D341Med (cell line): ENCODE data around the gene CNTN3.

ENCODE experiments used
- DNase-seq: peaks from one replicate; pipeline ENCODE4 v3.0.0; 2012; ENCODE audit warnings: low spot score

The CNTN3 gene

DNA sequence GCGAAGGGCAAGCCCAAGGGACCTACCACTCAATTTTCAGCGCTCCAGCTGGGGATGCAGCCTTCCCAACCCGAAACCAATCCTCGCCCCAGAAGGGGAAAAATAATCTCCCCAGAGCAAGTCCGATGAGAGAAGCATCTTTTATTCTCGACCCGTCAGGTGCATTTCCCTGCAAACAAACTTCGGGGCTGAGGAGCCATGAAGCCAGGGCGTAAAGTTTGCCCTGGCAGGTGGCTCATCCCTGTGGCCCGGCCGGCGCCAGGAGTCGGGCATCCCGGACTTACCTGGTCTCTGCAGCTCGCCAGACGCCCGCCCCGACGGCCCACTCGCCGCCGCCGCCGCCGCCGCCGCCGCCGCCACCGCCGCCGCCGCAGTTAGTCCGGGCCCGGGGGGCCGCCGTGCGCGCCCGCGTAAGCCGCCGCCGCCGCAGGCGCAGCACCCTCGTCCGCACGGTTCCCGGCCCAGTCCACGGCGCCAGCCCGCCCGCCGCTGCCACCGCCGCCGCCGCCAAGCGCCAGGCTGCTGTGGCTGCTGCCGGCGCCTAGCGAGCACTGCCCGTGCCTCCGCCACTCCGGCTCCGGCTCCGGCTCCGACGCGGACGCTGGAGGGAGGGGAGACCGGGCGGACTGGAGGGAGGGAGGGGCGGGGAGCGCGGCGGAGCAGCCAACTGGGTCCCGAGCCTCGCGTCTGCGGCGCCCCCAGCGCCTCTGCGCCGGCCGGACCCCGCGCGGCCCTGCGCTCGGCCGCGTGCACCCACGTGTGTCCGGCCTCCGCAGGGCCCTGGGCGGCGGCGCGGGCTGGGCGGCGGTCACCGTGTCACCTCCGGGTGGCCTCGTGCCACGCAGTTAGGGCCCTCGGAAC lies at the start of gene CNTN3:
Gene CNTN3, minus strand, starts transcription at position 553 of the 861 bp plus-strand sequence. CDS start 93,547 bp downstream, outside the sequence.
- DNase-seq: peak; percentile 81

DNA sequence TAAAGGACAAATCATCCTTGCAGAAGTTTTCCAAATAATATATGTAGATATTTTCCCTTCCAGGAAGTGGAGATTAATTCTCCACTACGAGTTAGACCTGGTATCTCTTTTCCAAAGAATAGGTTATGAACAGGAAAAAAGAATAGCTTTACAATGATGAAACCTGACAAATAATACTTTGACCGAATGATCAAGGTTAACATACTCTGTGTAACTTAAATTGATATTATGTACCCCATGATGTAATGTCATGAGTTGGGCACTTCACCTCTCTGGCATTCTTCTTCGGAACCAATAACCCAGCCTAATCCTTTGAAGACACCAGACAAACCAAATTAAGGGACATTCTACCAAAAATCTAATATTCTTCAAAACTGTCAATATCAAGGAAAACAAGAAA lies 48.7 kb upstream of the CNTN3 start:
- no peak for DNase-seq

DNA sequence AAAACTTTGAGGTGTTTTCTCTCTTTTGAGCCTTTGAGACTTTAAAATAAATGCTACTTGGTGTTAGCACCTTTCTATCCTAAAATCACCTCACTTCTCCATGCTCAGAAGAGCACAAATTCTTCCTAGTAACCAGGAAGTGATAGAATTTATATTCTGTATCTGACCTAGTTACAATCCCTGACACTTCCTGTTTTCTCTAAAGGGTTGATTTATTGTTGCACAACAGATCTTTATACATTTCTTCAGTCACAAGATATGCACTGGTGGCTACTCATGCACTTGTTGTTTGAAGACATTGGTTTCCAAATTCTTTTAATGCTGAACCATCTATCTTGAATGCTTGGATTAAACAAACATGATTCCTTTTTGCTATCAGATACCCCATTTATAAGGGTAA lies 47.2 kb upstream of the CNTN3 start:
- DNase-seq: no peak

DNA sequence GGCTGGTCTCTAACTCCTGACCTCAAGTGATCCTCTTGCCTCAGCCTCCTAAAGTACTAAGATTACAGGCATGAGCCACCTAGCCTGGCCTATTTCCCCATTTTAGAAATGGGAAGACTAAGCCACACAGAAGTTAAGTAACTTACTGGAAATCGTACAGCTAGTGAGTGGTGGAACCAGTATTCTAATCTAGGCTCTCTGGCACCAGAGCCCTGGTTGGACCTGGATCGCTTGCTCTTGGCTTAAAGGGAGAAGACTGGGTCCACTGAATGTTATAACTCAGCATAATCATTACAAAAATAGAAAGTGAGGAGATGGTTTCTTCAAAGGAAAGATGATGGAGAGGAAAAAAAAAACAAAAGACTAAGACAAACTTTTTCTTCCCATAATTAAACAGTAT lies 37.4 kb upstream of the CNTN3 start:
- no peak for DNase-seq

DNA sequence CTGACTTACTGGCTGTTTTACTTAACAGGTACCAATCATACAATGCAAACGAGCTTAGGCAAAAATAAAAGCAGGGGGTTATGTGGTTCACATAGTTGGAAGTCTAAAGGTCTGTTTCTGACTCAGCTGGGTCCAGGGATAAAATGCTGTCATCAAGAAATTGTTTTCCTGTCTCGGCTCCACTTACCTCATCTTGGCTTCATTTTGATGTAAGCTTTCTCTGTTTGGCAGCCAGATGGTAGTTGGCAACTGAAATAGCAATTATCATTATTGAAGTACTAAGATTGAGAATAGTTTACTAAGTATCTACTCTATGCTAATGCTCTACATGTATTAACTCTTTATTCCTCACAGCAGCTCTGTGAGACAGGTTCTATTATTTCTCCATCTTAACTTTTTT lies 36.8 kb upstream of the CNTN3 start:
- DNase-seq: peak; percentile 50

DNA sequence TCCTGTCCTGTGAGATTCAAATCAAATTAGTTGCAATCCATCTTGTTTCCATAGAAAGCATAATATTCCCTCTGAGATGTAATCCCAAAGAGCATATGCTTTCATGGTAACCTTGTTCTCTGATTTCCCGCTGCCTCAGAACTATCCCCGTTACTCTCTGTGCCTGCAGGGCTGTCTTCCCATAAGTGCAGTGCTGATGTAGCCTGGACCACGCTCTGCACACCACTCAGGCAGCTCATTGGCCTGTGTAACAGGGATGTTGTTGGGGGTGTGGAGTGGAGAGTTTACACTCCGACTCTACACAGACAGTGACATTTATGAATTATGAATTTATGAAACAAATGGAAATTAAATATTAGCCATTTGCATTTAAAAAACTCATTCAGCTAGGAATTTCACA lies 33.6 kb upstream of the CNTN3 start:
- no peak for DNase-seq

DNA sequence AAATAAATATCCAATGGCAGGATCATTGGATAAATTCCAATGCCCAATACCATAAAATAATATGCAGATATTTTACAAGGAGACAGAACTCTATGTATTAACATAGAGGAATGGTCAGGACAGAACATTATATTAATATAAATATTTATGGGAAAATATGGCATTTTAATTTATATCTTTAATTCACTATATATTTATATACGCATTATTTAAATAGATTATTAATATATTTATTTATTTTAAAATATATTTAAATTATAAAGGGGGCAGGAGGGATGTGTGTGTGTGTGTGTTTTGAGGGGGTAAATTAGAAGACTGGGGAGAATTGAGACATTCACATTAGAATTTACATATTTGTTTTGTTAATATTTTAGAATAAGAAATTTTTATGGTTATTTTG lies 31.6 kb upstream of the CNTN3 start:
- DNase-seq: no peak

DNA sequence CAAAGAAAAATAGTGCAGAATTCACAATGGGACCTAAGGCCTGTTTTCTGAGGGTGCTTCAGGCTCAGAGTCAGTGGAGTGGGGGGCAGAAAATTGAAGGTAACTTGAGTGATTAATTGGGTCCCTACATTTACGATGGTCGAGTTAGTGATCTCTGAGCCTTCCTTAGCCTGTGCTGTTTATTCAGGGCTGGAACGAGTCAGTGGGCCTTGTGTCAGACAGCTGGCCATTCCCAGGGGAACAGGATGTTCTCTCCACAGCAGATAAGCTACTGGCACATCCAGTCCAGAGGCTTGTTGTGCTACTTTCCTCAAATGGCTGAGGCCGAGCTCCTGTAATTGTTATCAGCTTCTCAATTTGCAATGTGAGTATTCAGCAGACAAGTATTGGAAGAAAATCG lies 29.2 kb upstream of the CNTN3 start:
- DNase-seq: peak; percentile 81

DNA sequence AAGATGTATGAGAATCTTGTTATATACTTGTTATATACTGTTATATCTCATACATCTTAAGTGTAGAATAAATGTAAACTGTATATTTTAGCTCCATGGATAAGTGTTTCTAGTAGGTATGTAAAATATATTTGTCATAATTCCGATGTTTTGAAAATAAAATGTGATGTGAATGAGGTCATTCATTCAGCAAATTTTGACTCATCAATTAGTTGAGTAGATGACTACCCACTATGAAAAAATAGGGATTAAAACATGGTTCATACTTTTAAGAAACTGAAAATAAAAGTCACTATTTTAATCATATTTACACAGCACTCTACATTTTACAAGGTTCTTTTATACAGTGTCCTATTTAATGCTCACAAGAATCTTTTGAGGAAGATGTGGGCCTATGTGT lies 28.4 kb upstream of the CNTN3 start:
- no peak for DNase-seq

DNA sequence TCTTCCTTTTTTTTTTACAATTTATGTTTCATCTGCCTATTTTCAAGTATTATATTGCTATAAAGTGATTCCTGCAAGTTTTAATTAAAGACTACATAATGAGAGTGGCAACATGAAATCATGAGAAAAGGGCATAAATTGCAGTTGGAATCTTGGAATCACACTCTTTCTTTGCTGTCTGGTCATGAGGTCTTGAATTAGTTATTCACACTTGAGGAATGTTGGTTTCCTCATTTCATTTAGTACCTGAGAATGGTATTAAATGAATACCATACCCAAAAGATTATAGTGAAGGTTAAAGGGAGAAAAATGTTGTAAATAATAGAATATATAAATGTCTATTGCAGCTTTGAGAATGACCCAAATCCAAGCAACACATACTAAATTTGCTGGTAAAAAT lies 25.8 kb upstream of the CNTN3 start:
- DNase-seq: no peak

DNA sequence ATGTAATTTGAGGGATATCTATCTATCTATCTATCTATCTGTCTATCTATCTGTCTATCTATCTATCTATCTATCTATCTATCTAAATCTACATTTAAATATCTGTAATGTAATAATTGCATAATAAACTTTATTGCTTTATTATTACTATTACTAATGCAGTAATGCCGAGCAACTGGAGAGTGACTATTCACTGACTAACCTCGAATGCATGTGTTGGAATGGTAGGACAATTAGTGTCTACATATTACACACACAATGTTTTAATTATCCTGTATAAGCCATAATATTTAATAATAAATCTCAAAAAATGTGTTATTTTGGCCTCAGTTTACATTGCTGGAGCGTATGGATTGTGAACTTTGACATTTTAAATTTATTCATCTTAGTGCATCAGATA lies 25.2 kb upstream of the CNTN3 start:
- no peak for DNase-seq

DNA sequence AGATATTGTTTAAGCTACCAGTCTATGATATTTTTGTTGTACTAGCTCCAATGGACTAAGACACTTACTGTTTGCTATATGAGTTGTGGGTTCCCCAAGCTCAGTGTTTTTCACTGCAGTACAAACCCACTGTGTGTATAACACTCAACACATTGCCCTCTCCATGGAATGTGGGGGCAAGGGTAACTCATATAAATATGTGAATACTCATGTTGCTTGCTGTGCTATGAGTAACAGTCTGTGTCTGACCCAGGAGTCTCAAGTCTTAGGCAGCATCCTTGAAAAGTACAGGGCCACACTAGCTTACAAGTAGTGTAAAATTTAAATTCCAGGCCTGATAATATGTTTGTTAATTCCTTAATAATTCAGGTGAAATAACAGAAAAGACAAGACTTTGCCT lies 22.5 kb upstream of the CNTN3 start:
- no peak for DNase-seq

DNA sequence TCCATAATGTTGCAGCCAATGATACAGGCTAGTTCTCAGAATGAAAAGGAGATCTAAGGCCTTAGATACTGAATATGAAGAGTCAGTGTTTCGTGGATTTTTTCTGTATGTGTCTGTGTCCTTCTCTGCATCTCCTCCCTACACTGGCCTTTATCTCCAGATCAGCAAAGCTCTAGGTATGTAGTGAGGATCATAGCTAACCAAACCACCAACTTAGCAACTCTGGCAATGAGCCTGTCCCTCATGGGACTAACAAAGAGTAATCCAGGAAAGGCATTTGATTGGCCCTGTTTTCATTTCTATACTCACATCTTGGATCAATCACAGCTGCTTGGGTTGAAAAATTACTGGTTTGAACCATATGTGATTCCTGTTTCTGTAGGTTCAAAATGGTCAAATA lies 18.6 kb upstream of the CNTN3 start:
- DNase-seq: no peak

DNA sequence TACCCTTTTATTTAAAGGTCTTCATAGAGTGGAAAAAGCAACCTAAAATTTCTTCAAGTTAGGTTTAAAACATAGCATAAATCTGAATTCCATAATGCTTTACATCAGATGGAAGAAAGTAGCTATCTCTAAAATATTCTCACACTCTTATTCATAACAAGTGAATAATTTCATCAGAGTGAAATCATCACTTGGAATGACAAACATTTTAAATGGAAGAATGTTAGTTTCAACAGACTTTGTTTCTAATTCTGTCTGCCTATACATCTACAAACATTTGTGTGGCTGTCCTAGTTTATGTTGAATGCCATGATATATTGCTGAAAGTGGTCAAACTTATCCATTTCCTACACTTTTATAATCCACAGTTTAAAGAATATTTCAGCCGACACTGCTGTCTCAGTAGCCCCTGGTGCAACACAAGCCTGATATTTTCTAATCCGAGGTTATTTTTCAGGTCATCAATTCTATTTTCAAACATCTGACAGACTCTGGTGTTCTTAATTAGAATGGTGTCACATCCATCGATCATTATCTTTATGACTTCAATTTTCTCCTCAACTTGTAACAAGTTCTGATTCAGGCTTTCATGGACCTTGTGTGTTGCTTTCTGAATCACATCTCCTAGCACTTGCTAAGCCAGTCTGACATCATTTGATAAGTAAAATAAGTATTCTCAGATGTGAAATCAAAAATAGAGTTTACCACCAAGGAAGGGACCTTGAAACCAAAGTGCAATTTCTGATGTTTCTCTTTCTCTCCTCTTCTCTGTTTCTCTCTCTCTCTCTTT lies 17.1 kb upstream of the CNTN3 start:
- no peak for DNase-seq

DNA sequence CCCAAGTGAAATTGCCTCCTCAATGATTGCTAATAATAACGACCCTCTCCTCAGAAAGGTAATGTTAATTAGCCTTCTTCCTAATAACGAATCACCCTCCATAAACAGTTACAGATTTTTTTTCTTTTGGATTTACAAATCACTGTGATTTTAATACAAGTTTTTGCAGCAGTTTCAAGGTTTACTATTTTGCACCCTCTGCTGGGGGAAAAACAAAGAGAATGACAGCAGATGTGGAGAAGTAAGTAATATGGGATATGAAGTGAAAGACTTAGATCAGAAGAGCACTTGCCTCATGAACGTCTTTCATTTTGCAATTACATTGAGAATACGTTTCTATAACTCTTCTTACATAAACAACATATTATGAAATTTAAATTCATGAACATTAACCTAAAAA lies 16.1 kb upstream of the CNTN3 start:
- no peak for DNase-seq

DNA sequence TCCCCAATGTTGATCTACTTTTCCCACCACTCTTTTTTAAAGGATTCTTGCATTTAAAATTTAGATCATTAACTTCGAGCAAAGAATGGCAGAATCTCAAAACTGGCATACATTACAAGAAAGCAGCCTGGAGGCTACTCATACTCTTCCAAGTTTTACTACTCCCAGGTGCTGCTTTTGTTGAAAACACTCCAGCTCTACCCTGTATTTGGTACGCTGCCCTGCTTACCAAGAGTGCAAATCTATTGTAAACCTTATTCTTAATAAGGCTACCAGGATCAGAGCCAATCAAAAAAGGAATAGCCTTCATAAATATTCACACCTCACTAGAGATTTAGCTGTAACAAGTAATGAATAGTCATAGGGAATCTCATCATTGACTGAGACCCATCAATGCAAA lies 11.6 kb upstream of the CNTN3 start:
- no peak for DNase-seq

DNA sequence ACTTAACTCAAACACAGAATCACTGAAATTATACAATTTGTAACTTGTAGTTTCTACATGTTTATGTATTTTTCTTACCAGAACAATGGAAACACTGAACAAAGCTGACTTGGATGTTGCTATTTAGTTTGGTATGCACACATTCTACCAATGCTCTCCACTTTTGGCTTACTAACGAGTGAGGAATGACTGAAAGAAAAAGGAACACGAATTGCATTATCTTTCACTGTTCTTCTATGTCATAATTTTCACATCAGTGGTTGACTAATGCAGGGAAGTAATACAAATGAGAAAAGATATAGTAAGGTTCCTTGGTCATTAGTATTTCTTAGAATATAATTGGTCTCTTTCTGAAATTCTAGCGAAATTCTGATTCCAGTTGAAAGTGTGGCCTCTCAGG lies 9.8 kb upstream of the CNTN3 start:
- no peak for DNase-seq

DNA sequence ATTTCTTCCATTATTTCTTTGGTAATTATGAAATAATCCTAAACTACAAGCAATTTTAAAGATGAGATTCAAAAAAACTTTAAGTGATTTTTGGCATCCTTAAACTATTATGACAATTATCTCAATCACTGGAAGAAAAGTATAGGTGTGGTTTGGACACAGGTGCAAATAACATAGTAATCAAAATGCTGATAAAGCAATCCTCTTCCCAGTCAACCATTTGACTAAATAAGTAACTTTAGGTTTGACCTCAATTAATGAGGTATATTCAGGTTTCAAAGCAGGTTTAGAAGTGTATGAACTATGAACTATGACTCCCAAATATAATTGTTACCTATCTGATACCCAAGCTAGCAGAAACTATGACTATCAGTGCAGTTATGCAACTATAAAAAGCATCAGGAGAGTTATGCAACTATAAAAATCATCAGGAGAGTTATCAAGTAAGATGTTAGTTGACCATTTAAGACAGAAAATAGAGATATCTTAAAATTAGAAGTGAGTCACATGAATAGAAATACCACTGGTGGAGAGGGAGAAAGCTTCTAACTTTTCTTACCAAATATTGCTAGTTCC lies 8.9 kb upstream of the CNTN3 start:
- DNase-seq: no peak

DNA sequence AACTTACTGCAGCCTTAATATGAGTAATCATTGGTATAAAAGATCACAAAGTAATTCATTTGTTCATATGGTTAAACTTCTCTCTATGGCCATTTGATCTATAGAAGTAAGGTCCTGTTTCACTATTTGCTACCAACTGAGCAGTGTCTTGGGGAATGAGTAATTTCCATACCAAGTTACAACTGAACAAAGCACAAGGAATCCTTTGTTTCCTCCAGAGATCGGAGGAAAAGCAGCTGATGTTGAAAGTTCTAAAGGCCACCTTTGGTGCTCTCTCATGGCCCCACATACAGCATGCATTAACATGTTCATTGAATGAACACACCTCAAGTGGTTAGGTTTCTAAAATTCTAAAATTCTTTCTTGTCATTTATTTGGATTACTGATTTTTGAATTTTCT lies 7.1 kb upstream of the CNTN3 start:
- no peak for DNase-seq

DNA sequence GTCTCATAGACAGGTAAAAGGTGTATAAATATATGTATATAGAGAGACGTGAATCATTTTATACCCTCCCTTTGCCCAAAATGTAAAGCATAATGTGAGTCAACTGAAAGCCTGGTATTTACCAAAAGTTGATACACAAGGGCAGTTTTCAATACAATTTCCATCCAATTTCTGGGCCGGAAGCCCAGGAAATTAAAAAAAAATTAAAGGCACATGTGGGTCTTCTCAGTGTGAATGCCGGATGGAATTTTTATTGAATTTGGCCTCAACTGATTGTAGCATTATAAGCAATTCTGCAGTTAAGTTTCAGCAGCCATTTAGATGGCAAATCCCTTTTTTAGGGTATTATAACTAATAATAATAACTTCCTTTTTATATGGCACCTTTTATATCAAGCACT lies 3.3 kb upstream of the CNTN3 start:
- DNase-seq: no peak

DNA sequence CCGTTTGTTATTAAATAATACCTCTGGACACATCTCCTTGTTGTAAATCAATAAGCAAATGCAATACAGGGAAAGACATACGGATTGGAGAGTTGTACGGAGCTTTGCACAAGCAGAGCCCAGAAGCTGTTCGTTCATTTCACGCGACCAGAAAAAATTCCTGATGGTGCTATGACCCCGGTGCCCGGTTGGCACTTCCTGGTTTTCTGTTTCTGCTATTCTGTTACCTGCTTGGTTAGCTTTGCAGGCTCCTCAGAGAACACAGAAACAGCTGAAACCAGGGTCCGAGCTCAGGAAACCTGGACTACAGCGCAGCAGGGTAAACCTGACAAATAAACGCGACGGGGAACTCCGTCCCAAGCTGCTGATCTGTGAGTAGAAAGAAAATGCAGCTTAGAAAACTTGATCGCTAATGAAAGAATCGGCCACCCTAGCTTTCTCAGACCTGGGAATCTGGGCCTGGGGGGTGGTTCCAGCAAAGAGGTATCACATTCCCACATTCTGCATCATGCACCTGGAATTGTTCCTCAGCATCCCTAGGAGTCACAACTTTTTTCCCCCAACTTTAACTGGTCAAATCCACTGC lies 845 bp downstream of the CNTN3 start:
- DNase-seq: no peak

DNA sequence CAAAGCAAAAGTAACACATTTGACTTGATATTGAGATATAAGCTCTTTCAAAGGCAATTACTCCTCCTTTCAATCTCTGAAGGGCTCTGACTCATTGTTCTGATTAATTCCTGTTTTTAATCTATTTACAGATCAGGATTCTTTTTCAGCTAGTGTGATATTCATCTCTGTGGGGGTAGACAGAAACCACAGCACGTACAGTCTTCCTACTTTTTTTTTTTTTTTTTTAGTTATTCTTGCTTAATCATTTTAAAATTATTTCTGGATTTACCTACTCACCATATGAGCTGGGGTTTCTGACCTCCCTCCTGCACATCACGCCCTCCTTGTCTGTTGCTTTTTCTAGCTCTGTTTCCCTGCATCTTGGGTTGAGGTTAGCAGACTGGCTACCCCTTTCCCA lies 1.4 kb downstream of the CNTN3 start:
- DNase-seq: no peak

DNA sequence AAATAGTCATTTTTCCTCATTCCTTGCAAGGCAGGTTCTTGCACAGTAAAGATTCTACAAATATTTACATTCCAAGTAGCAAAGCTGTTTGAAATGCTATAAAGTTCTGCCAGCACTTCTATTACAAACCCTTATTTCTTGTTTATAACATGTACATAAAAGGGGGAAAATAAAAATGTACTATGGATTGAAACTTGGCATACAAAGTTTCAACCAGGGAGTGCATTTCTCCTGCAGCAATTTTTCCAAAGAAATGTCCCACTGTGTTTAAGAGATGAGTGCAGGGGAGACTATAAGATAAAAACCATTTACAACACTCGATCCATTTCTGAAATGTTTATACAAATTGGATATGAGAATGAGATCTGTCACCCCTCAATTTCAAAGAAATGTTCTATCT lies 3.3 kb downstream of the CNTN3 start:
- DNase-seq: no peak
